Measurements from ENCODE around the gene TYROBP.

Gene TYROBP

GRCh38 chr19:35889370-35890112 is 18.6 kb downstream of the TYROBP start:
- no peak for TF ChIP-seq BHLHE40 (IDR thresholded peaks at IDR 0.05; ENCODE audit: borderline replicate concordance)
- no peak for TF ChIP-seq ZNF384 (IDR thresholded peaks at IDR 0.05)
- TF ChIP-seq SUZ12 (IDR thresholded peaks at IDR 0.05), result no peak
- TF ChIP-seq CTBP1 (IDR thresholded peaks at IDR 0.05; ENCODE audit: borderline replicate concordance), result no peak
- TF ChIP-seq FOXM1 (IDR thresholded peaks at IDR 0.05; ENCODE audit: borderline replicate concordance), result no peak
- POLR2A ChIA-PET, result interaction anchor here (0.8 to 1.3 kb wide), 2 partner anchors 11 to 42 kb away, joined by 3 read pairs; no protein-coding TSS in a partner anchor
- CTCF ChIA-PET, result no interaction called here
- DNase-seq (ENCODE audit: extremely low spot score), result no peak

- ChIA-PET POLR2A (no interaction called here), CTCF (no interaction called here)
Measured at GRCh38 chr19:35888398-35888797, 19.7 kb downstream of the TYROBP start.

GRCh38 chr19:35887197-35887596 is 20.9 kb downstream of the TYROBP start:
- no peak for TF ChIP-seq TARDBP (IDR thresholded peaks at IDR 0.05)
- TF ChIP-seq, protein P1, sequence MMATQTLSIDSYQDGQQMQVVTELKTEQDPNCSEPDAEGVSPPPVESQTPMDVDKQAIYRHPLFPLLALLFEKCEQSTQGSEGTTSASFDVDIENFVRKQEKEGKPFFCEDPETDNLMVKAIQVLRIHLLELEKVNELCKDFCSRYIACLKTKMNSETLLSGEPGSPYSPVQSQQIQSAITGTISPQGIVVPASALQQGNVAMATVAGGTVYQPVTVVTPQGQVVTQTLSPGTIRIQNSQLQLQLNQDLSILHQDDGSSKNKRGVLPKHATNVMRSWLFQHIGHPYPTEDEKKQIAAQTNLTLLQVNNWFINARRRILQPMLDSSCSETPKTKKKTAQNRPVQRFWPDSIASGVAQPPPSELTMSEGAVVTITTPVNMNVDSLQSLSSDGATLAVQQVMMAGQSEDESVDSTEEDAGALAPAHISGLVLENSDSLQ (IDR thresholded peaks at IDR 0.05), result no peak
- no peak for TF ChIP-seq BHLHE40 (IDR thresholded peaks at IDR 0.05; ENCODE audit: borderline replicate concordance)
- no peak for TF ChIP-seq CTBP1 (IDR thresholded peaks at IDR 0.05; ENCODE audit: borderline replicate concordance)
- TF ChIP-seq NFRKB (IDR thresholded peaks at IDR 0.05), result no peak
- no peak for TF ChIP-seq FOXA1 (IDR thresholded peaks at IDR 0.05)
- no peak for DNase-seq (ENCODE audit: extremely low spot score)
- ChIA-PET CTCF (no interaction called here), POLR2A (no interaction called here)

More at GRCh38 chr19:35888398-35888797, 19.7 kb downstream of the TYROBP start:
- no peak for DNase-seq (ENCODE audit: extremely low spot score)
- TF ChIP-seq LEF1 (IDR thresholded peaks at IDR 0.05; ENCODE audit: borderline replicate concordance) (no peak), FOXK2 (IDR thresholded peaks at IDR 0.05) (no peak), FOXM1 (IDR thresholded peaks at IDR 0.05; ENCODE audit: borderline replicate concordance) (no peak), FOXA1 (IDR thresholded peaks at IDR 0.05) (no peak), HDGF (IDR thresholded peaks at IDR 0.05; ENCODE audit: borderline replicate concordance) (no peak), BHLHE40 (IDR thresholded peaks at IDR 0.05; ENCODE audit: borderline replicate concordance) (no peak), L3MBTL2 (conservative IDR thresholded peaks at IDR 0.05) (no peak), NFRKB (IDR thresholded peaks at IDR 0.05) (no peak), SUZ12 (IDR thresholded peaks at IDR 0.05) (no peak), ELF4 (IDR thresholded peaks at IDR 0.05) (no peak), ARNT (IDR thresholded peaks at IDR 0.05) (no peak), ZNF384 (IDR thresholded peaks at IDR 0.05) (no peak), SP1 (IDR thresholded peaks at IDR 0.05) (no peak), CTBP1 (IDR thresholded peaks at IDR 0.05; ENCODE audit: borderline replicate concordance) (no peak), TARDBP (IDR thresholded peaks at IDR 0.05) (no peak)
- TF ChIP-seq, protein P1 (IDR thresholded peaks at IDR 0.05), result no peak

DNA sequence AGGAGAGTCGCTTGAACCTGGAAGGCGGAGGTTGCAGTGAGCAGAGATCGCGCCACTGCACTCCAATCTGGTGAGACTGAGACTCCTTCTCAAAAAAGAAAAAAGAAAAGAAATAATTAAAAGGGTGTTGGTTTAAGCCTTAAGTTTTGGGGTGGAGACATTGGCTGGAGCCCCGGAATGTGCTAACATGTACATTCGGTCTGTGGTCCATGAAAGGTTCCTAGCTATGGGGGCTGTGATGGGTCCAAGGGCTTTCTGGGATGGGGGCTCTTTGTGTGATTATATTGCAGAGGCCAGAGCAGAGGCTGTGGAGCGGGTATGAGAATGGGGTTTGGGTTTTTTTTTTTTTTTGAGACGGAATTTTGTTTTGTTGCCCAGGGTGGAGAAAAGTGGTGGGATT is 22.2 kb downstream of the TYROBP start:
- POLR2A ChIA-PET, result no interaction called here
- CTCF ChIA-PET, result no interaction called here
- TF ChIP-seq ELF4 (IDR thresholded peaks at IDR 0.05) (no peak), ARNT (IDR thresholded peaks at IDR 0.05) (no peak), FOXA1 (IDR thresholded peaks at IDR 0.05) (no peak), ZNF384 (IDR thresholded peaks at IDR 0.05) (no peak), FOXM1 (IDR thresholded peaks at IDR 0.05; ENCODE audit: borderline replicate concordance) (no peak), NFRKB (IDR thresholded peaks at IDR 0.05) (no peak), TARDBP (IDR thresholded peaks at IDR 0.05) (no peak), SP1 (IDR thresholded peaks at IDR 0.05) (no peak), BHLHE40 (IDR thresholded peaks at IDR 0.05; ENCODE audit: borderline replicate concordance) (no peak), L3MBTL2 (conservative IDR thresholded peaks at IDR 0.05) (no peak)
- TF ChIP-seq, protein P1 (IDR thresholded peaks at IDR 0.05), result no peak
- DNase-seq (ENCODE audit: extremely low spot score), result no peak

GRCh38 chr19:35885225-35885738 is 22.8 kb downstream of the TYROBP start:
- TF ChIP-seq CTBP1 (IDR thresholded peaks at IDR 0.05; ENCODE audit: borderline replicate concordance) (no peak), SUZ12 (IDR thresholded peaks at IDR 0.05) (no peak), L3MBTL2 (conservative IDR thresholded peaks at IDR 0.05) (no peak), FOXM1 (IDR thresholded peaks at IDR 0.05; ENCODE audit: borderline replicate concordance) (no peak), FOXA1 (IDR thresholded peaks at IDR 0.05) (no peak), FOXK2 (IDR thresholded peaks at IDR 0.05) (no peak), BHLHE40 (IDR thresholded peaks at IDR 0.05; ENCODE audit: borderline replicate concordance) (no peak), ZNF384 (IDR thresholded peaks at IDR 0.05) (no peak), SP1 (IDR thresholded peaks at IDR 0.05) (no peak), ELF4 (IDR thresholded peaks at IDR 0.05) (no peak), NFRKB (IDR thresholded peaks at IDR 0.05) (no peak), LEF1 (IDR thresholded peaks at IDR 0.05; ENCODE audit: borderline replicate concordance) (no peak), HDGF (IDR thresholded peaks at IDR 0.05; ENCODE audit: borderline replicate concordance) (no peak)
- TF ChIP-seq, protein P1 (IDR thresholded peaks at IDR 0.05), result no peak
- ChIA-PET POLR2A (no interaction called here), CTCF (no interaction called here)
- DNase-seq (ENCODE audit: extremely low spot score), result no peak
